NT2/D1 (cell line): Measurements from ENCODE around the gene PAK6.

Source experiments
- SUZ12 ChIP-seq: IDR thresholded peaks from 2 replicates; pipeline ENCODE4 v1.6.1; 2011; ENCODE audit not compliant: insufficient read length, insufficient read depth; ENCODE audit errors: extremely low read depth
- YY1 ChIP-seq: IDR thresholded peaks from 2 replicates; pipeline ENCODE4 v1.6.1; 2011; ENCODE audit not compliant: insufficient read length, insufficient read depth

DNA sequence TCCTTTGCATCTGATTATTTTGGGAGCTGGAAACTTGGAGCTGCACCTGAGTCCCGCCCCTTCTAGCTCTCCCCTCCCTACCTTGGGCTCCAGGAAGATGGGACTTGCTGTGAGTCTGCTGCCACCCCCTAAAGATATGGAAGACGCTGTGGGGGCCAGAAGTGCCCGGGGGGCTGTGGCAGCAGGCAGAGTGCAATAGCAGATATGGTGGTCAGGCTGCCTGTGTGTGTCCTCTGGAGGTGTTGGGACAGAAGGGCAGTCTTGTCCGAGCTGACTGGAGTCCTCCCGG is 485 bp downstream of the PAK6 start:
- TF ChIP-seq YY1, result no peak
- no peak for TF ChIP-seq SUZ12
